Hematopoietic multipotent progenitor cell (in vitro differentiated cells): ENCODE measurements around the gene SGPL1. TPM values are rescaled to one million over a fixed set of nuclear protein-coding genes. Genes with fewer than 3 reads are reported as not detected.

Experiments
- DNase-seq, 3 donors: peaks; one replicate each; pipeline ENCODE4 v3.0.0-alpha.2; 2011 to 2015; ENCODE audit warnings: low read depth in 2 of 3, low spot score in 2 of 3
- total RNA-seq: library from RNA; depleted of rRNA; stranded (reverse); fragments of >200 nt; gene quantifications from one replicate; pipeline ENCODE4 v1.2.3, GENCODE V29; 2012

Gene SGPL1
- total RNA-seq, 1 donor = 15.6 TPM

DNA sequence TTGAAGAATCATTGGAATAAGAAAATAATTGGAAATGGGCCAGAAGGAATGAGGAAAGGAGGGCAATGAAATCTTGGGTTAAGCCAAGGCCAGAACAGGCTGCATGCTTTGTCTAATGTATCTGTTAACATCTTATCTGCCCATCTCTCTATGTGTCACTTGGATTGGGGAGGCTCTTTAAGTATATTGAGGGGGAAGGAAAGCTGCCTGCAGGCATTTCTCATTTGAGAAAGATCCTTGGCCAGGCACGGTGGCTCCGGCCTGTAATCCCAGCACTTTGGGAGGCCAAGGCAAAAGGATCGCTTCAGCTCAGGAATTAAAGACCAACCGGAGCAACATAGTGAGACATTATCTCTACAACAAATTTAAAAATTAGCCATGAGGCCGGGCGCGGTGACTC lies 58.3 kb downstream of the SGPL1 start:
- DNase-seq = no peak

DNA sequence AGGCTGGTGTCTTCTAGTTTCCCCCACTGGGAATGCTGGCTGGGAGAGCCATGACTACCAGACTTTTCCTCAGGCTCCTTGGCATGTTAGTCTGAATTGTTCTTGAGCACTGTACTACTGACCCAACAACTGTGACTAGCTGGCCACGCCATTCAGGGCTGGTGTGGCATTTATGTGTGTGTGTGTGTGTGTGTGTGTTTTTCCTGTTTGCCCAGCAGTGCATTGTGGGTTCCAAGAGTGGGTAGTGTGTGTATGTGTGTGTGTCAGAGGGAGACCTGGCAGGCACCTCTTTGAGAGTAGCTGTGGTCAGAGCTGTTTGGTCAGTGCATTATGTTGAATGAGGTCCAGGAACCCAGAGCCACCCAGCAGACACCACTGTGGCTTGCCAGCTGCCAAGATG lies 63.5 kb downstream of the SGPL1 start:
- no peak for DNase-seq

DNA sequence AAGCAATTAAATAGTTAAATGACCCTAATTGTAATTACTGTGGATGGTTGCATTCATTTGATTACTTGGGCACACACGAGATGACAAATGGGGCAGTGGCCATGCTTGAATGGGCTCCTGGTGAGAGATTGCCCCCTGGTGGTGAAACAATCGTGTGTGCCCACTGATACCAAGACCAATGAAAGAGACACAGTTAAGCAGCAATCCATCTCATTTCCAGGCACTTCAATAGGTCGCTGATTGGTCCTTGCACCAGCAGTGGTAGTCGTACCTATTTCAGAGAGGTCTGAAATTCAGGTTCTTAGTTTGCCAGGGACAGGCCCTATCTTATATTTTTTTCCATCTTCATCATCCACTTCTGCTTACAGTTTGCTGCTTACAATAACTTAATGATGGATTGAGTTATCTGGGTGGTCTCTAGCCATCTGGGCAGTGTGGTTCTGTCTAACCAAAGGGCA lies 64.4 kb downstream of the SGPL1 start:
- peak; percentile 40 to 89 (median 76) for DNase-seq

DNA sequence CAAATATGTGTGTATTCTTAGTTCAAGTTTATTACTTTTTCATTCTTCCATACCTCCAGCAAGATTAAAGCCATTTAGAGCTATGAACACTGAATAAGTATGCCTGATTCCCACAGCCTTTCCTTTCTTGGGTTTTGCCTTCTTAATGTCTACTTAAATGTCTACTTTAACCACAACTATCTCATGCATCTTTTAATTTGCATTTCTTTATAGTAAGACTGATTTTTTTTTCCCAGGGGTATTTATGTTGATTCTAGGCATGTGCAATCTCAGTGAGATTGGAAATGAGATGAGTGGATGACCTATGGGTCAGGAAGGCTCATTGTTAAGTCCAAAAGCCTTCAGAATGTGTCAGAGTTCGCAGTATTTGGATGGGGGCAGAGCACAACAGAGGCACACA lies 69.0 kb downstream of the SGPL1 start:
- no peak for DNase-seq

DNA sequence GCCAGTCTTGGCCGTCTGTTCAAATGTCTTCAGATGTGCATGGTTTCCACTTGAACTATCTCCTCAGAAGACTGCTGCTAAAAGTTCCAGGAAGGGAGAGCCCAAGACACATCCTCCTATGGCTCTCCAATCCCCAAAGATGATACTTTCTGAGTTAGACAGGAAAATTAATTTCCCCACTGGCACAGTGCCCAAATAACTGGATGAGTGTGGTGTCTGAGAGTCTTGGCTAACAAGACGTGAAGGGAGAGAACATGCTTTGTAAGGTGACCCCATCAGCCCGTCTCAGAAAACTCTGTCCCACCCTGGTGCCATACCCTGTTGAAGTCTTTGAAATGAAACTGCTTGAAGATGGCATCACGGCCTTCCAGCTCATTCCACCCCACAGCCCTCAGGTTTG lies 69.7 kb downstream of the SGPL1 start:
- no peak for DNase-seq

DNA sequence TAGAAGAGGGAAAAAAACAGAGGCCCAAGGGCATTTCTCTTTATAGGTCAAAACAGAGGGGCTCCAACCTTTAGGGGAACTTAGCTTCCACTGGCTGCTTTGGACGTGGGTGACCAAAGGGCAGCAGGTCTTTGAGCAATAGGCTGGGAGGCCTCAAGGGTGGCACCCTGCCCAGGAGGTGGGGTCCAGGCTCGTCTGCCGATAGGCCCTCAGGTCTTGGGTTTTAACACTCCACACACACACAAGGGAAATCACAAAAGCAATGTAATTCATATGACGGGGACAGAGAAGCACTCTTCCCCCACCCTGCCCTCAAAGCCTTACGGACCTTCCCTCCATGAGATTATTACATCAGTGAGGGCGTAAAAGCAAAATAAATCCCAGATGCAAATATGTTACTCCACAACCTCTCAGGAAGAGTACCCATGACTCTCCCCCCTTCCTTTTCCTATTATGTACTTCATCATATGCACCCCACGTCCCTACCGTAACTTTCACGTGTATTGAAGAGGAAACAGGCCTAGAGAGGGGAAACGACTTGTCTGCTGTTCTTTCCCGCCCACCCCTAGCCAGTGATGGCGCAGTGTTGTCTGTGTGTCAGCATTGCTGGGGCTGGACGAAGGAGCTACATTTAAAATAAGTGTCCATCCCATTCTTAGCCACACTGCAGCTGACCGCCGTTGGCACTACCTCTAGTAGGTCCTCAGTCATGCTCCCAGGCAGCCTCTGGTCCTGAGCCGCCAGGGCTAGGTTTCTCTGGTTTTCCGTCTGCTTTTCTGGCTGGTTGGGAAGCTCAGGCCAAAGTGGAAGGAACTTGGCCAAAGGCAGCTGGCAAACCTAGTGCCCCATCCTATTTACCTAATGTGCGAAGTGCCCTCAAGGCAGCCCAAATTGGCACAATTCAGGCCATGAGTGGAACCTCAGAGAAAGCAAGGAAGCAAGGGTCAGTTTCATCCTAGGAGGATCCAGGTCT lies 70.5 kb downstream of the SGPL1 start:
- peak in 1 of 3 donors; percentile 15 for DNase-seq

DNA sequence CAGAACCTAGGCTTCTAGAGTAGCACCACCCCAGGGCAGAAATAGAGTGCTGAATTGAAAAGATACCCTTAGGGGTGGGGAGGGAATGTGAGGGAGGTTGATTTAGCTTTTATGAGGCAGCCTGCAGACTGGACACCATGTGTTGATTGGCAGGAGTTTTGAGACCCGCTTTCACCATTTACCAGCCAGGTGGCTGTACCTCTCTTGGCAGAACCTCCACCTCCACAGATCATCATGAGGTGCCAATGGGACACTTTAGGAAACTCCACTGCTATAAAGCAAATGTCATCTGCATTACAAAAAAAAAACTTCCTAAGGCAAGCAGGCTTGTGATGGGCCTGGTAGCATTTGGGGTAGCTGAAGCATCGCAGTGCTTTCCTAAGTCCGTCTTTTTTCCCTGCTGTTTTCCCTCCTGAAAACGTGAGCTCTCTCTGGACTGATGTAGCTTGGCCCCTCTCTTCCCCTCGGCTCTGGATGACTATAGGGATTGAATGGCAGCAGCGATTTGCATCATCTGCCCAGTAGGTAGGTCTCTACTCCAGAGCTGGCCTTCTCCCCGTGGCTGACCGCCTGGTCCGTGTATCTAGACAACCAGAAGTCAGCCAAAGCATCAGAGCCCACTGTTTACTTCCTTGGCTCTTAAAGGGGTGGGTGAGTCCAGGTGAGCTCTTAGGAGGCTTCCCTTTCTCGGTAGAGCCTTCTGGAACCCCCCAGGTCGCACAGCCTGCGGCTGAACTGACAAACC lies 71.3 kb downstream of the SGPL1 start:
- no peak for DNase-seq

DNA sequence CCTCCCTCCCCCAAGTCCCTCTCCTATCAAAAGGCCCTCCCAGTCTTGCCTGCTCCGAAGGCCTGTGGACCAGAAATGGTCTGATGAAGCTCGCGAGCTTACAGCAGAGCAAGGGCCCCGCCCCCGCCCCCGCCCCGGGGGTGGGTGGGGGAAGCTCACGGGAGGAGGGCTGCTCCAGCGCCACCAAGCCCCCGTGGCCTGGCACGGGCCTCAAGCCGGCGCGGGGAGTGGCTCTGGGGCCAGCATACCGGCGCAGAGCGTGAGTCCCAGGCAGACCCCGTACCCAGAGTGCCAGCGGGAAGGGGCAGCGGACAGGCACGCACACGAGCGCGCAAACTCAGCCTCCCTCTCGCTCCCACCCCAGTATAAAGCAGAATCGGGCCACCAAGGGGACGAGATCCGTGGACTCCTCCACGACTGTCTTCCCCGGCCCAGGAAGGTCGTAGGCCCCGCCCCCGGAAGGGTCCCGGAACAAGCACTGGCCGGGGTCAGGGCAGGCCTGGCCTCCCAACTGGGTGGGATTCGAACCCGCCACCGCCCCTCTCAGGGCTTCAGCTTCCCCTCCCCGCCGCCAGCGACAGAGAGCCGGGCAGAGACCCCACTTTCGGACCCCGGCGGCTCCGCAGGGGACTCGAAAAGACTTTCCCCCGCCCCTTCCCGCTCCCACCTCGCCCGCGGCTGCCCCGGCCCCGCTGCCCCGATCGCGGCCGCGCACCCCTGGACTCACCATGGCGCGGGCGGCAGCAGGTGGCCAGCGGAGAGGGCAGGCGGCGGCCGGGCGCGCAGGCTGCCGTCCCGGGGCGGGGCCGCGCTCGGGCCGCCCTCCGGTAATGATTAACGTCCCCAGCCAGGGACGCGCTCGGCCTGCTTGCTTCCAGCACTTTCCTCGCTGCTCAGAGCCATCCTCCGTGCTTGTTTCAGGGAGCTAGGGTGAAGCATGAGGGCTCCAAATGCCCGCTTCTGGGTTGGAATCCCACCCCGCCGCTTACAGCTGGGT lies 72.4 kb downstream of the SGPL1 start, which contains the start of gene PCBD1:
Gene PCBD1, minus strand, starts transcription at position 762 of the 997 bp plus-strand sequence. Its CDS starts 32 bp downstream, at position 730.
- peak; percentile 30 to 79 (median 78) for DNase-seq

DNA sequence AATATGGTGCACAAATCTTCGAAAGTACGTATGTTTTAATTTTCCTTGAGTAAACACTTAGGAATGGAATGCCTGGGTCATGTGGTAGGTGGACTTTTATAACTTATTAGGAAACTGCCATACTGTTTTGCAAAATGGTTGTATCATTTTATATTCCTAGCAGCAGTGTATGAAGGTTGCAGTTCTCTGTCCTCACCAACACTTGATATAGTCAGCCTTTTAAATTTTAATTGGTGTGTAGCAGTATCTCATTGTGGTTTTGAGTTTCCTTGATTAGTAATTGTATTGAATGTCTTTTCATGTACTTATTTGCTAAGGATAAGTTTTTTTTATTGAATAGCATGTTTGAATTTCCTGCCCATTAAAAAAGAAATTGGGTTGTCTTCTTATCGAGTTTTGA lies 73.5 kb downstream of the SGPL1 start:
- no peak for DNase-seq

DNA sequence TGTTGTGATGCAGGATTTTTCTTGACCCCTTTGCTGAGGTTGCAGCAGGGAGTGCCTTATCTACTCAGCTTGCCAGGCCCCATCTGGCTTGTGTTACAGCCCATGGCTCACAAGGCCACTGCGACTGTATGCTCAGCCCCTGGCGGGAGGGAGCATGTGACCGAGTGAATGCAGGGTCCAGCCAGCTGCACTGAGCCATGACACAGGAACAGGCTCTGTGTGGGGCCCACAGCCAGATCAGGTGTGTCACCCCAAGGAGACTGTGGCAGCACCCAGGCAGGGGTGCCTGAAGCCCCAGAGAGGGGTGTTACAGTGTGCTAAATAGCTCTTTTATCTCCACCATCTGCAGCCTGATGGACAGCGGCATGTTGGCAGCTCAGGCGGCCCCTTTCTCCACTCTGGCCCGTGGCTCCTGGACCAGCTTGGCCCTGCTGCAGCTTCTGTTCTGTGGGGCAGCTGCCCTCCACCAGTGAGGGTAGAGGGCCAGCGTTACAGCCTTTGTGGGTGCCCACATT lies 75.2 kb downstream of the SGPL1 start:
- DNase-seq = no peak

DNA sequence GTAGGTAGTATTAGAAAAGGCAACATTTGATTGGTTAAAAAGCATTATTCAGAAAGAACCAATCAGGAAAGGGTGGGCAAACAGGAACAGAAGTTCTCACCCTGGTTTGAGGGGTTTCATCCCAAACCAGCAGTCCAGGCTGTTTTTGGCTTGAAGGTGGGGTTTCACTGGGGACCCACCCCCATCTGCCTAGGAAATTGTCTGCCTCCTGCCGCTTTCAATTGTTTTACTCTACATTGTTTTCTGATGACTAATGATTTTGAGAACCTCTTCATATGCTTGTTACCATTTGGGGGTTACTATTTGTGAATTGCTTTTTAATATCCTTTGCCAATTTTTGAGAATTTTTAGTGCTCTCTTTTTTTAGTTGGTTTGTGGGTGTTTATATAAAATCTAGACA lies 75.9 kb downstream of the SGPL1 start:
- DNase-seq = no peak

DNA sequence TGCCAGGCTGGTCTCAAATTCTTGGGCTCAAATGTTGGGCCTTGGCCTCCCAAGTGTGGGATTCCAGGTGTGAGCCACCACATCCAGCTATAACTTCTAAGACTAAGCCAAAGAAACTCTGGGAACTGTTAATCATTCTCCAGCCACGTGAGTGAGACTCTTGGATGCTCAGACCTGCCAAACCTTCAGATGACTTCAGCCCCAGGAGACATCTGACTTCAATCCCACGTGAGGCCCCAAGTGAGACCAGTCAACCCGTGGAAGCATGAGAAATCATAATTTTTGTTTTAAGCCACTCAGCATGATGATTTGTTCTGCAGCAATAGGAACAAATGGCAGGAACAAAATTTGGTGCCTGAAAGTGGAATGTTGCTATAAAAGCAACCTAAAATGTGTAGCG lies 76.9 kb downstream of the SGPL1 start:
- DNase-seq = no peak

DNA sequence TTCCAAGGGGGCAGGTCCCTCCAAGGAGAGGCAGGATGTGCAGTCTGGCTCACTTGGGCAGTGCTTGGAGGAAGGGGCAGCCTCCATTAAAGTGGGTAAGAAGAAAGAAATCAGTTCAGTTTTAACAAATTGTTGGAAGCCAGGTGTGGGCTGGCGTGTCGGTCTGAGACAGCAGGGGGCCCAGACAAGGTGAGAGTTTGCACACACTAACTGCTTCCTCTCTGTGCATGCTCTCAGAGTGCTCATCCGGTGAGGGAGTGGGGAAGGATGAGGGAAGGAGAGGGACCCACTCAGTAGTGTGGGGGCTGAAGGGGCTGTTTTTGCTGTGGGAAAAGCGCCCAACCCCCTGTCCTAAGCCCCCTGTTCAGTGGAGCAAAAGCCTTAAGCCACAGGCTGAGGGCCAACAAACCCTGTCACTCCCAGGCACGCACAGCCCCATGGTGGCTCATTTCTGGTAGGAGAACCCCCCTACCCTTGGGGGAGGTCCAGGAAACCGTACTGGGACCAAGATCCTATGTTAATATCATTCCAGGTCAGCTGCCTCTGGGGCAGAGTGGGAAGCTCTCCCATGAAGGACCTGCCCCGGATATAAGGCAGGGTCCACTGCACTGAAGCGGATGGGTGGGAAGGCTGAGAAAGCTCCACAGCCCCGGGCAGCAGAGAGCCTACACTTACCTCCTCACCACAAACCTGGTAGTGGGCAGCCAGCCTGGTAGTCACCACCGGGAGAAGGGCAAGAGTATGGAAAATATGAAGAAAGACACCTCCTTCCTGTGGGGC lies 77.7 kb downstream of the SGPL1 start:
- DNase-seq = no peak

DNA sequence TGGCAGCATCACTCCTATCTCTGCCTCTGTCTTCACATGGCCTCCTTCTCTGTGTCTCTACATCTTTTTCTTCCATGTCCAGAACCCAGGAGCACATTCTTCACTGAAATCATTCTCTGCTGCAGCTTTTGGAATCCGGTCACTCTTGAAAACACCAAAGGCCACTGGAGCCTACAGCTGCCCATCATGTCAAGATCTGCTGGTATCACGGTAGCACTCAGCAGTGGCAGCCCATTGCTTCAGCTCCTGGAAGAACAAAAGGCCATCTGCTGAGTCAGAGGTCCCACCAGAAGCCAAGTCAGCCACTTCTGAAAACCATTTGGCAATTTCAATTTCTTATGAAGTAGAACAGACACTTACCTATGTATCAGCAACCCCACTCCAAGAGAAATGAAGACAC lies 78.7 kb downstream of the SGPL1 start:
- DNase-seq = no peak

DNA sequence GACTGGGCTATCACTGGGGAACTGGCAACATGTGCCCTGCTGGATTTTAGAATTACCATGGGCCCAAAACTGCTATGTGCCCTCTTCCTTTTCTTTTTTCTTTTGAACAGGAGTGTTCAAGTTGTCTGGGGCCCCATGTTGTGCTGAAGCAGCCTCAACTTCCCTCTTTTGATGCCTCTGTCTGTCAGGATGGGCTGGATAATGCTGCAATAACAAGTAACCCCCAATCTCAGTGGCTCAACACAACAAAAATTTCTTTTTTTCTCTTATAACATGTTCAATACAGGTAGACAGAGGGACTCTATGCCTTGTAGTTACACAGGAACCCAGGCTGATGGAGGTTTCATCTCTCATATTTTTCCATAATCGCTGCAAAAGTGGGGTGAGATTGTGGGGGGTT lies 80.8 kb downstream of the SGPL1 start:
- DNase-seq = no peak

DNA sequence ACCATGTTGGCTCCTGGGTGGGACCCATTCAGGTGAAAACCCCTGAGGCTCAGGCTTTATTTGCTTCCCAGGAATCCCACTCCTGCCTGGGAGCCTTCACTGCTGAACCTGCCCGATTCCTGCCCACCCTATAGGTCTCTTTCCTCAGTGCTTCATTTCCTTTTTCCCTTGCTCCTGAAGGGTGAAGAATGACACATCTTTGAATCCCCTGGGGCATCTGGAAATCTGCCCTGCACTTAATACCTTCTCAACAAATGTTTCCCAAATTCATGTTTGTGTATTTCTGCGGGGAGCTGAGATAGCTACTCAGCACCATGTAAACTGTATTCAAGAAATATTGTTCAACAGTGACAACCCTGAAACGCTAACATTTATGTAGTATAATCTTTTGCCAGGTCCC lies 82.9 kb downstream of the SGPL1 start:
- no peak for DNase-seq

DNA sequence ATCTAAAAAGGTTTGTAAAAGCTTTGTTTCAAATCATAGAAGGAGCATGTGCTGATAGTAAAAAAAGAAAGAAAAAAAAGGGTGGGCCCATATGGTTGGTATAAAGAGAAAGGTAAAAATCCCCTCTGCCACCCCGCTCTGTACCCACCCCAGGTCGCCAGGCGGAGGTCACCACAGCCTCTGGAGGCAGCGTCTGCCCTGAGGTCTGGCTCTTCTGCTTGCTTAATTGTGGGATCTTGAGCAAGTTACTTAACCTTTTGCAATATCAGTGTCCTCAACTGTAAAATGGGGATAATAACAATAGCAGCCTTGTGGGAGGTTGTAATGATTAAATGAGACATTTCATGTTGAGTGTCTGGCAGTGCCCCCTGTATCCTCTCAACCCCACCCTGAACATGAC lies 83.3 kb downstream of the SGPL1 start:
- DNase-seq = no peak

DNA sequence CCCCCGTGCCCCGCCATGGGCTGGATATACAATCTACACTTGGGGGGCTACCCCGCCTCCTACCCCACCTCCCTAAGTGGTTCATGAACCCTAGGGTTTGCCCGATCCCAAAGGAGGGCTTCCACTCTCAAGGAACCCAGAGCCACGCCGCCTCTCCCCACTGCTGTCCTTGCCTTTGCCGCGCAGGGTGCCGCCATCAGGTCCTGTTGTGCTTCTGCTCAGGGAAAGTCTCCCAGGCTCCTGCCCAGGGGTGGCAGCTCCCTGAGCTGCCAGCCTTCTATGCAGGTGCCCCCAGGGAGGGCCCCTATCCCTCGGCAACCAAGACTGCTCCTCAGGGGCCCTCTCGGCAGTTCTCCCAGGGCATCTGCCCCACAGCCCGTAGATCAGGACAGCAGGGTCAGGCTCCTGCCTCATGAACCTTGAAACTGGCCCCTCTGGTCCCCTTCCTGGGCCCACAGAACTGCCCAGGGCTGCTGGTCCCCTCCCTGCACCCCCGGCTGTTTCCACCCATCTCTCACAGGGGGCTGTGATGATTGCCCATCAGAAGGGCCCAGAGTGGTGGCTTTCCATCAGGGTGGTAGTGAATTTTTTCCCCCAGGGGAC lies 85.6 kb downstream of the SGPL1 start:
- no peak for DNase-seq

DNA sequence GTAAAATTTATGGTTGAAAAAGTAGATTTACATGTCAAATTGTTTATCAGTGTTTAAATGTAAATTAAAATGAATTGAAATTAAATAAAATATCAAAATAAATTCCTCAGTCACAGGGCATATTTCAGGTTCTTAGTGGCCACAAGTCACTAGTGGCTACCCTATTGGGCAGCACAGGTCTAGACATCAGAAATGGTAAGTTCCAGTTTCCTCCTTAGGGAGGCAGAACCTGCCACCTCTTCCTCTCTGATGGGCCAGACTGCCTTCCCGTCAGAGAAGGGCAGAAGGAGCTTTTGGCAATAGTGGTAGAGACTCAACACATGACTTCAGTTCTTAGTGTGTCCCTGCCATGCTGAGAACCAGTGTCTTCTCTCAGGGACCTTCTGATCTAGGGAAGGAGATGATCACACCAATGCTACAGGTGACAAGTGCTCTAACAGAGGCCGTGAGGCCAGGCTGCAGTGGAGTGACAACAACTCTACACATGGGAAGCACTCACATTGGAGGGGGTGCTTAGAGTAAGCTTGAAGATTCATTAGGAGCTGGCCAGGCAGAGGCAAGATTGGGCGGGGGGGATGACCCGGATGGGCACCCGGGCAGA lies 87.0 kb downstream of the SGPL1 start:
- DNase-seq = no peak
